ENCODE data around the gene ZCCHC14.

The ZCCHC14 gene

GRCh38 chr16:87492721-87493607 lies at the start of gene ZCCHC14:
Gene ZCCHC14, minus strand, starts transcription at chr16:87493024. Its CDS starts 786 bp downstream, at chr16:87492238.
- in situ Hi-C loops (cut with HindIII; ENCODE audit: low sequenced_read_pairs), result no loop called here

- in situ Hi-C loops (cut with HindIII; ENCODE audit: low sequenced_read_pairs), result no loop called here
These were observed 49.0 kb upstream of the ZCCHC14 start for GRCh38 chr16:87541872-87542234.

- in situ Hi-C loops (cut with HindIII; ENCODE audit: low sequenced_read_pairs), result no loop called here
These were observed 48.5 kb upstream of the ZCCHC14 start for GRCh38 chr16:87541147-87541871.

GRCh38 chr16:87540897-87541146 lies 48.0 kb upstream of the ZCCHC14 start:
- in situ Hi-C loops (cut with HindIII; ENCODE audit: low sequenced_read_pairs), result no loop called here

- in situ Hi-C loops (cut with HindIII; ENCODE audit: low sequenced_read_pairs), result no loop called here
These were observed 47.5 kb upstream of the ZCCHC14 start for GRCh38 chr16:87540072-87540896.

GRCh38 chr16:87539113-87539512 lies 46.3 kb upstream of the ZCCHC14 start:
- in situ Hi-C loops (cut with HindIII; ENCODE audit: low sequenced_read_pairs), result no loop called here

GRCh38 chr16:87538594-87538993 lies 45.8 kb upstream of the ZCCHC14 start:
- in situ Hi-C loops (cut with HindIII; ENCODE audit: low sequenced_read_pairs), result no loop called here

- in situ Hi-C loops (cut with HindIII; ENCODE audit: low sequenced_read_pairs), result no loop called here
These were observed 45.3 kb upstream of the ZCCHC14 start for GRCh38 chr16:87538160-87538559.

- in situ Hi-C loops (cut with HindIII; ENCODE audit: low sequenced_read_pairs), result no loop called here
These were observed 43.9 kb upstream of the ZCCHC14 start for GRCh38 chr16:87536795-87537142.

GRCh38 chr16:87535855-87536794 lies 43.3 kb upstream of the ZCCHC14 start:
- in situ Hi-C loops (cut with HindIII; ENCODE audit: low sequenced_read_pairs), result no loop called here

GRCh38 chr16:87535457-87535854 lies 42.6 kb upstream of the ZCCHC14 start:
- in situ Hi-C loops (cut with HindIII; ENCODE audit: low sequenced_read_pairs), result no loop called here

- in situ Hi-C loops (cut with HindIII; ENCODE audit: low sequenced_read_pairs), result no loop called here
These were observed 41.9 kb upstream of the ZCCHC14 start for GRCh38 chr16:87534751-87535150.

- in situ Hi-C loops (cut with HindIII; ENCODE audit: low sequenced_read_pairs), result no loop called here
These were observed 41.3 kb upstream of the ZCCHC14 start for GRCh38 chr16:87534030-87534653.

GRCh38 chr16:87533061-87533460 lies 40.2 kb upstream of the ZCCHC14 start:
- in situ Hi-C loops (cut with HindIII; ENCODE audit: low sequenced_read_pairs), result no loop called here

GRCh38 chr16:87531418-87531817 lies 38.6 kb upstream of the ZCCHC14 start:
- in situ Hi-C loops (cut with HindIII; ENCODE audit: low sequenced_read_pairs), result no loop called here

- in situ Hi-C loops (cut with HindIII; ENCODE audit: low sequenced_read_pairs), result no loop called here
These were observed 36.1 kb upstream of the ZCCHC14 start for GRCh38 chr16:87528690-87529579.

GRCh38 chr16:87527055-87527724 lies 34.4 kb upstream of the ZCCHC14 start:
- in situ Hi-C loops (cut with HindIII; ENCODE audit: low sequenced_read_pairs), result no loop called here

- in situ Hi-C loops (cut with HindIII; ENCODE audit: low sequenced_read_pairs), result no loop called here
These were observed 33.6 kb upstream of the ZCCHC14 start for GRCh38 chr16:87526238-87526947.
